BLaER1 treated with 17β-estradiol and CSF1 and Interleukin-3, amounts not matched to agents 10 nM and 100 nM (cell line): Measurements from ENCODE around the gene NDST1.

Experiments used
- H3K27ac ChIP-seq, 11 experiments: shearing (Covaris generic); formaldehyde crosslinking; 2 replicates each; pipeline ENCODE4 v1.8.1; 2022
- H3K27me3 ChIP-seq, 11 experiments: shearing (Covaris generic); formaldehyde crosslinking; 2 replicates each; pipeline ENCODE4 v1.8.1; 2022
- H3K36me3 ChIP-seq, 11 experiments: shearing (Covaris generic); formaldehyde crosslinking; 2 replicates each; pipeline ENCODE4 v1.8.1; 2022
- H3K4me1 ChIP-seq, 10 experiments: shearing (Covaris generic); formaldehyde crosslinking; 2 replicates each; pipeline ENCODE4 v1.8.1; 2022
- H3K4me2 ChIP-seq, 11 experiments: shearing (Covaris generic); formaldehyde crosslinking; 2 replicates each; pipeline ENCODE4 v1.8.1; 2022
- H3K4me3 ChIP-seq, 10 experiments: shearing (Covaris generic); formaldehyde crosslinking; 2 replicates each; pipeline ENCODE4 v1.8.1; 2022
- H3K9ac ChIP-seq, 11 experiments: shearing (Covaris generic); formaldehyde crosslinking; 2 replicates each; pipeline ENCODE4 v1.8.1; 2022
- H3K9me3 ChIP-seq, 11 experiments: shearing (Covaris generic); formaldehyde crosslinking; replicated peaks in 1 of 11; 2 replicates each; pipeline ENCODE4 v1.8.1; 2022
- H4K20me1 ChIP-seq, 11 experiments: shearing (Covaris generic); formaldehyde crosslinking; 2 replicates each; pipeline ENCODE4 v1.8.1; 2022
- Cebpa-rat ChIP-seq, 11 experiments: shearing (Covaris generic); IDR thresholded peaks; 2 replicates each; pipeline ENCODE4 v1.8.1; 2022

NDST1 gene

GRCh38 chr5:150556859-150557508, 49.1 kb downstream of the NDST1 start:
- Histone ChIP-seq H3K27ac (peak overlapping the region in 9 of 11 experiments; percentile 31 to 80 (median 69); a peak in 18 of 22 replicates), H3K4me3 (peak overlapping the region in 7 of 10 experiments; percentile 0 to 46 (median 28); a peak in 4 of 20 replicates), H3K9ac (peak overlapping the region; percentile 0 to 69 (median 62); a peak in 17 of 22 replicates), H3K9me3 (no peaks in the 10 kb centered on the region), H3K4me1 (peaks cover 28 to 86% (median 76%) of the 10 kb centered on the region in 10 experiments), H4K20me1 (peaks cover 0 to 35% (median 0%) of the 10 kb centered on the region in 11 experiments; a peak in 5 of 22 replicates), H3K4me2 (peak overlapping the region; percentile 62 to 95 (median 90)), H3K36me3 (peaks cover 1 to 37% (median 23%) of the 10 kb centered on the region in 11 experiments; a peak in 20 of 22 replicates), H3K27me3 (no peaks in the 10 kb centered on the region)
- no peak for TF ChIP-seq Cebpa-rat (IDR thresholded peaks at IDR 0.05)

- H3K36me3 ChIP-seq, result peaks cover 0 to 33% (median 18%) of the 10 kb centered on the region in 11 experiments; a peak in 17 of 22 replicates
- peak overlapping the region in 7 of 10 experiments; percentile 0 to 46 (median 28); a peak in 6 of 20 replicates for H3K4me3 ChIP-seq
- no peak for TF ChIP-seq Cebpa-rat (IDR thresholded peaks at IDR 0.05)
- H3K27ac ChIP-seq, result peak overlapping the region in 9 of 11 experiments; percentile 31 to 80 (median 69); a peak in 17 of 22 replicates
- H3K27me3 ChIP-seq, result no peaks in the 10 kb centered on the region
- peak overlapping the region; percentile 31 to 69 (median 62); a peak in 19 of 22 replicates for H3K9ac ChIP-seq
- peaks cover 28 to 86% (median 76%) of the 10 kb centered on the region in 10 experiments for H3K4me1 ChIP-seq
- peaks cover 0 to 35% (median 0%) of the 10 kb centered on the region in 11 experiments; a peak in 5 of 22 replicates for H4K20me1 ChIP-seq
- peak overlapping the region; percentile 62 to 95 (median 90) for H3K4me2 ChIP-seq
- no peaks in the 10 kb centered on the region for H3K9me3 ChIP-seq
Observed at GRCh38 chr5:150557509-150557872, 49.6 kb downstream of the NDST1 start.

DNA sequence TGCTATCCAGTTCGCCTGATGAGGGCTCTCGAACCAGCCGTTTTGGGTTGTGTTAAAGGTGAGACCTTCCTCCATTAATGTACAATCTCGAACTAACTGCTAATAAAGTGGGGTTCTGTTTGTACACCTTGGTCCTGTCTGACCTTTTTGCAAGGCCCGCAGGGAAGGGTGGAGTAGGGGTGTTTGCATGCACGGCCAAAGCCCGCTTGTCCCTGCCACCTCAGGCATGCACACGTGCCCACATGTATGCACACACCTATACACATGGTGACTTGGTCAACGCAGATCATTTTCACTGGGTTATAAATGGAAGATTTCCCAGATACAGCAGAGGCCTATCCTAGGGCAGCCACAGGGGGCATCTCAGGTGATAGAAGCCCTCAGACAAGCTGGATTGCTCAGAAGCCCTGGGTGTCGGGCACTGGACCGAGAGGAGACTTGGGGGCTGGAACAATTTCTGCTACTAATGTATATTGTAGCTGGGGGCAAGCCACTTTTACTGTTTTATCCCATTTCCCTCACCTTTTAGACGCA, 50.2 kb downstream of the NDST1 start:
- 0 out of 20 replicates have a peak overlapping the region, but pooled peaks of 1 of the 10 experiments have one; percentile 30 for H3K4me3 ChIP-seq

DNA sequence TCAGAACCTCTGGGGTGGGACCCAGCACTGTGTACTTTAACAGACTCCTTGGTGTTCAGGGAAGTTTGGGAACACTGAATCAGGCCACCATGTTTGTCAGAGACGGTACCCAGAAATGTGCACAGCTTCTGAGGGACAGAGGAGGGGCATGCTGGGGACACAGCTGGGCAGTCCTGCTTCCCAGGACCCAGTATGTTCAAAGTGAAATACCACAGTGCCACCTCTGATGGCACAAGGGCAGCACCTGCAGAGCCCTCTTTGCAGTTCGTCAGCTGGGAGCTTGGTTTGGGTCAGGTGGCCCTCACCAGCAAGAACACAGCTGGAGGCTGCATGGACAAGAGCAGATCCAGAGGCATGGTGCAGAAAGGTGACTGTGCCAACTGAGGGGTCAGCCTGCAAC, 51.2 kb downstream of the NDST1 start:
- Histone ChIP-seq H4K20me1 (peaks cover 0 to 35% (median 0%) of the 10 kb centered on the region in 11 experiments; a peak in 4 of 22 replicates), H3K4me1 (peaks cover 28 to 73% (median 66%) of the 10 kb centered on the region in 10 experiments), H3K4me2 (peak overlapping the region in 9 of 11 experiments; percentile 83 to 95 (median 93); a peak in 18 of 22 replicates), H3K9me3 (no peaks in the 10 kb centered on the region), H3K4me3 (no peak overlapping the region), H3K27me3 (no peaks in the 10 kb centered on the region), H3K9ac (peak overlapping the region in 5 of 11 experiments; percentile 0 to 69 (median 31); a peak in 4 of 22 replicates), H3K27ac (peak overlapping the region in 3 of 11 experiments; percentile 72 to 80 (median 79); a peak in 5 of 22 replicates), H3K36me3 (peaks cover 0 to 18% (median 5%) of the 10 kb centered on the region in 11 experiments; a peak in 9 of 22 replicates)
- TF ChIP-seq Cebpa-rat (IDR thresholded peaks at IDR 0.05), result no peak

More for the DNA sequence above, 50.2 kb downstream of the NDST1 start:
- peak overlapping the region in 7 of 11 experiments; percentile 55 to 80 (median 72); a peak in 12 of 22 replicates for H3K27ac ChIP-seq
- H3K9me3 ChIP-seq, result no peaks in the 10 kb centered on the region
- H3K9ac ChIP-seq, result peak overlapping the region in 8 of 11 experiments; percentile 13 to 69 (median 66); a peak in 13 of 22 replicates
- H3K27me3 ChIP-seq, result no peaks in the 10 kb centered on the region
- peaks cover 0 to 27% (median 13%) of the 10 kb centered on the region in 11 experiments; a peak in 17 of 22 replicates for H3K36me3 ChIP-seq
- peaks cover 0 to 35% (median 0%) of the 10 kb centered on the region in 11 experiments; a peak in 5 of 22 replicates for H4K20me1 ChIP-seq
- H3K4me1 ChIP-seq, result peaks cover 28 to 82% (median 75%) of the 10 kb centered on the region in 10 experiments
- TF ChIP-seq Cebpa-rat (IDR thresholded peaks at IDR 0.05), result no peak
- peak overlapping the region; percentile 62 to 95 (median 90); a peak in 21 of 22 replicates for H3K4me2 ChIP-seq

- Histone ChIP-seq H3K4me1 (peaks cover 28 to 67% (median 61%) of the 10 kb centered on the region in 10 experiments), H3K27me3 (no peaks in the 10 kb centered on the region), H3K4me2 (peak overlapping the region in 9 of 11 experiments; percentile 83 to 95 (median 93); a peak in 17 of 22 replicates), H3K9me3 (no peaks in the 10 kb centered on the region), H3K36me3 (peaks cover 0 to 14% (median 4%) of the 10 kb centered on the region in 11 experiments; a peak in 9 of 22 replicates), H3K27ac (peak overlapping the region in 3 of 11 experiments; percentile 1 to 80 (median 72); a peak in 3 of 22 replicates), H3K9ac (peak overlapping the region in 2 of 11 experiments; percentile 13 to 31; a peak in 2 of 22 replicates), H3K4me3 (no peak overlapping the region), H4K20me1 (peaks cover 0 to 35% (median 0%) of the 10 kb centered on the region in 11 experiments; a peak in 4 of 22 replicates)
- no peak for TF ChIP-seq Cebpa-rat (IDR thresholded peaks at IDR 0.05)
Observed at GRCh38 chr5:150559701-150560100, 51.8 kb downstream of the NDST1 start.

- peaks cover 0 to 28% (median 0%) of the 10 kb centered on the region in 11 experiments; a peak in 4 of 22 replicates for H4K20me1 ChIP-seq
- H3K9me3 ChIP-seq, result no peaks in the 10 kb centered on the region
- H3K27ac ChIP-seq, result no peak overlapping the region; a peak in 1 of 22 replicates
- no peak overlapping the region for H3K4me3 ChIP-seq
- H3K27me3 ChIP-seq, result no peaks in the 10 kb centered on the region
- peaks cover 0 to 5% (median 0%) of the 10 kb centered on the region in 11 experiments; a peak in 4 of 22 replicates for H3K36me3 ChIP-seq
- peak in 4 of 11 experiments; percentile 24 to 55 (median 34); a peak in 3 of 22 replicates for TF ChIP-seq Cebpa-rat (IDR thresholded peaks at IDR 0.05)
- H3K4me1 ChIP-seq, result peaks cover 28 to 58% (median 52%) of the 10 kb centered on the region in 10 experiments
- peak overlapping the region in 2 of 11 experiments; percentile 7 to 21; a peak in 1 of 22 replicates for H3K9ac ChIP-seq
- H3K4me2 ChIP-seq, result peak overlapping the region in 8 of 11 experiments; percentile 27 to 95 (median 90); a peak in 13 of 22 replicates
Observed at GRCh38 chr5:150560401-150561191, 52.7 kb downstream of the NDST1 start.

GRCh38 chr5:150561192-150561512, 53.2 kb downstream of the NDST1 start:
- H3K9me3 ChIP-seq, result no peaks in the 10 kb centered on the region
- peaks cover 0 to 22% (median 0%) of the 10 kb centered on the region in 11 experiments; a peak in 4 of 22 replicates for H4K20me1 ChIP-seq
- H3K9ac ChIP-seq, result no peak overlapping the region
- H3K4me1 ChIP-seq, result peaks cover 26 to 52% (median 46%) of the 10 kb centered on the region in 10 experiments
- H3K4me2 ChIP-seq, result no peak overlapping the region
- 0 out of 22 replicates have a peak, but pooled peaks cover 0 to under 1% (median 0%) of the 10 kb centered on the region in 11 experiments for H3K36me3 ChIP-seq
- TF ChIP-seq Cebpa-rat (IDR thresholded peaks at IDR 0.05), result no peak
- no peaks in the 10 kb centered on the region for H3K27me3 ChIP-seq
- no peak overlapping the region for H3K4me3 ChIP-seq
- no peak overlapping the region for H3K27ac ChIP-seq
